Stimulated activated CD4-positive, alpha-beta T cell treated with anti-CD3 and anti-CD28 coated beads, Interleukin-15, amount 100 ng/mL, for 48 hours (primary cell): ENCODE results near the gene MKS1.
A peak's percentile ranks its signal among the peaks of the same experiment; 100 is the strongest.

Experiments used
- DNase-seq, 2 donors: peaks; one replicate each; pipeline ENCODE4 v3.0.0-alpha.2; 2020; ENCODE audit warnings: low read depth in 2 of 2

The MKS1 gene

DNA sequence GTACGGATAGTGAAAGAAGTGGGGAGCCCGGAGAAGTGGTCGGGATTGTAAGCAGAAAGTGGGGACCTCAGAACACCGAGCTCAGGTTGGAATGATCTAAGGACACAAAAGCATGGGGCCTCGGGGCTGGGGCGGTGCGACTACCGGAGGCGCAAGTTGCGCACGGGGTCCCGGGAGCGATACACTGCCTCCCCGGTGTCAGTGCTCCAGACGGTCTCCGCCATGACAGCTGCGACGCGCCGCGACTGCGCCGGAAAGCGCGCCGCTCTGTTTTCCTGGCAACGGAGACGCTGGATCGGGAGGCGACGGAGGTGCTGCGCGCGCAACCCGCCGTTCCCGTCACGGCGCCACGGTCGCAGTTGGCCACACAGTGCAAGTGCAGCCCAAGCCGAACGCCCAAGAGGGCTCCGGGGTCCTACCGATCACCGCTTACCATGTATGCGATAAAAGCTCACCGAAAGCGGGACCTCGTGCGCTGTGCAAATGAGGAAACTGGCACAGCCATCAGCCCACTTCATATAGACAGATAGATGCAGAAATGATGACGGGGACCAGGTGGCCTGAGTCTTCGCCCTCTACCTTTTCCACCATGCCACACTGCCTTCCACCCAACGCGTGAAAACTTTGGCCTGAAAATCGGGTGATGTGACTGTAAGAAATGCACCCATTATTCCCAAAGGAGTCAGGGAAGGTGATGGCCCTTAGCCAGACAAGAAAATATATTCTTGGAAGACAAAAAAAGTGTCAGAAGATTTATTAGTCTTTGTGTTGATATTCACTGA is at the start of gene MKS1:
Gene MKS1 (minus strand): TSS at position 249 of the 782 bp plus-strand sequence. CDS start 25 bp downstream, at position 224.
- DNase-seq: peak; percentile 90 to 95

DNA sequence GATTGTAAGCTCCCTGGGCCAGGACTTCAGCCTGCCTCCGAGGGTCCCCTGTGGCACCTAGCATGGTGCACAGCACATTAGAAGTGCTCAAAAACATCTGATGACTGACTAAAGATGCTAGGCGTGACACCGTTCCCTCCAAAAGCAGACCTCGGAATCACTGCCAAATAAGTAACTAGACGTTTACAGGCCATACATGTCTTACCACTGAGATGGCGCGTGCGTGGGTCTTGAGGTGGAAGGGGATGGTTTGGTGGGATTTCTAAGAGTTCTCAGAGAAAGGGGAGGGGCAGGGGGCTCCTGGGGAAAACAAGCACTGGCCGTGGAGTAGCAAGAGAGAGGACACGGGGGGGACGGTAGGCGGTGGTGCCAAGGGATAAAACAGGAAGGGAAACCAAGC is 49.3 kb upstream of the MKS1 start:
- no peak for DNase-seq

DNA sequence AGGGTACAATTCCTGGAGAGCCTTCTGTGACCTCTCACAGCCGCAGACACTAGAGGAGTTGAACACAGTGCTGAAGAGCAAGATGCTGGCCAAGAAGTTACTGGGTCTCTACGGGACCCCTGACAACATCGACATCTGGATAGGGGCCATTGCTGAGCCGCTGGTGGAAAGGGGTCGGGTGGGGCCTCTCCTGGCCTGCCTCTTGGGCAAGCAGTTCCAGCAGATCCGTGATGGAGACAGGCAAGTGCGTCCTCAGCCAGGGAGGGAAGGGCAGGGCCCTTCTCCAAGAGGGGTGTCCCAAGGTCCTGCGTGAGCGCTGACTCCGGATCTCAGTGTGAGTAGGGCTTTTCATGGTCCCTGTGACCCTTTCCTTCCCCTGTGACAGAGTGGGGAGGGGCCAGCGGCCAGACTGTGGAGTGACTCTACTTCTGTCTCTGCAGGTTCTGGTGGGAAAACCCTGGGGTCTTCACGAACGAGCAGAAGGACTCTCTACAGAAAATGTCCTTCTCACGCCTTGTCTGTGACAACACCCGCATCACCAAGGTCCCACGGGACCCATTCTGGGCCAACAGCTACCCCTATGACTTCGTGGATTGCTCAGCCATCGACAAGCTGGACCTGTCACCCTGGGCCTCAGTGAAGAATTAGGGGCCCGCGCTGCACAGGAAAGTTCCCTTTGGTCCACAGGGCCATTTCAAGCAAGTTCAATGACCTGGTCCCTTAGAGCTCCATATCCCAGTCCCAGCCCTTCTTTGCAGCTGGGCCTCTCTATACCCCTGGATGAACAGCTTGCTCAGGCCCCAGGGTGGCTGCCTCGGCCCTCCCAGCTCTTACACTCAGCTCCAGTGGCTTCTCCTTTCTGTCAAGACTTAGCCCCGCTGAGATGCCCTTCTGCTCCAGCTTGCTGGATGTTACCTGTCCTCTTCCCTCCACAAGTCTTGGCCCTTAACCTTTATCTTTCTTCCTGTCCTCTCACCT is 48.6 kb upstream of the MKS1 start:
- no peak for DNase-seq

DNA sequence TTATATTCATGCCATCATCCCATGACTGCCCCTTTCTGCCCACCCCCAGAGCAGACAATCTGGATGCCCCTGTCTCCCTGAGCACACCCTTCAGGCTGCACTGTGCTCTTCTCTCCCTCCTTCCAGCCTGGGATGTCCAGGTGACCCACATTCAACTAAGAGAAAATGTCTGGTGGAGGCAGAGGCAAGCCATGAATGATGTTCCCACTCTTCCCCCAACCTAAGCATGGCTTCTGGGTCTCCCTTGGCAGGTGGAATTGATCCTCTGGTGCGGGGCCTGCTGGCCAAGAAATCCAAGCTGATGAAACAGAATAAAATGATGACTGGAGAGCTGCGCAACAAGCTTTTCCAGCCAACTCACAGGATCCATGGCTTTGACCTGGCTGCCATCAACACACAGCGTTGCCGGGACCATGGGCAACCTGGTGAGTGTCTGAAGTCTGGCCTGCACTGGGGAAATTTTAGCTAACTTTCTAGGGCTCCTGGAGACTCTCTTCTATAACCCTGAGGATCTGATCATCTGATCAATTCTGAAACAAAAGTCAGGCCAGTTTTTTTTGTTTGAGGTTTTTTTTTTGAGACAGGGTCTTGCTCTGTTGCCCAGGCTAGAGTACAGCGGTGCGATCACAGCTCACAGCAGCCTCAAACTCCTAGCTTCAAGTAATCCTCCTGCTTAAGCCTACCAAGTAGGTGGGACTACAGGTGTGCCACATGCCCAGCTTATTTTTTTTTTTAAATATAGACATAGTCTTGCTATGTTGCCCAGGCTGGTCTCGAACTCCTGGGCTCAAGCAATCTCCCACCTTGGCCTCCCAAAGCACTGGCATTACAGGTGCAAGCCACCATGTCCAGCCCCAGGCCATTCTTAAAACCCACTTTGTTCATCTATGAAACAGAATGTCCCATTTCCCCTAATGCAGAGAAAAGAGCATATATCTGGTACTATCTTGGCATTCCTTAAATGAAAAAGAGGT is 47.1 kb upstream of the MKS1 start:
- no peak for DNase-seq

DNA sequence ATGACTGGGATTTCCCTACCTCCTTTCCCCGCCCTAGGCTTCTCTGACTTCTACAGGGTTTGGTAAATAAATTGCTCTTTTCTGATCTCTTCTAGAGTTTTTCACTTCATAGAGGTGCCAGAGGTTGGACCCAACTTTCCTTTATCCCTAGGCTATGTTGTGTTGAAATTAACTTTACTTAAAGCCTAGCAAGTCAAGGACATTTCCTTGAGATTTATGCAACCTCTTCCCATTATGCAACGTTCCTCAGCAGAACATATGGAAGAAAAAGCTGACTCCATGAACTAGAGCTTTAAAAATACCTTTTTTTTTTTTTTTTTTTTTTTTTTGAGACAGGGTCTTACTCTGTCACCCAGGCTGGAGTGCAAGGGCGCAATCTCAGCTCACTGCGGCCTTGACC is 46.2 kb upstream of the MKS1 start:
- no peak for DNase-seq

DNA sequence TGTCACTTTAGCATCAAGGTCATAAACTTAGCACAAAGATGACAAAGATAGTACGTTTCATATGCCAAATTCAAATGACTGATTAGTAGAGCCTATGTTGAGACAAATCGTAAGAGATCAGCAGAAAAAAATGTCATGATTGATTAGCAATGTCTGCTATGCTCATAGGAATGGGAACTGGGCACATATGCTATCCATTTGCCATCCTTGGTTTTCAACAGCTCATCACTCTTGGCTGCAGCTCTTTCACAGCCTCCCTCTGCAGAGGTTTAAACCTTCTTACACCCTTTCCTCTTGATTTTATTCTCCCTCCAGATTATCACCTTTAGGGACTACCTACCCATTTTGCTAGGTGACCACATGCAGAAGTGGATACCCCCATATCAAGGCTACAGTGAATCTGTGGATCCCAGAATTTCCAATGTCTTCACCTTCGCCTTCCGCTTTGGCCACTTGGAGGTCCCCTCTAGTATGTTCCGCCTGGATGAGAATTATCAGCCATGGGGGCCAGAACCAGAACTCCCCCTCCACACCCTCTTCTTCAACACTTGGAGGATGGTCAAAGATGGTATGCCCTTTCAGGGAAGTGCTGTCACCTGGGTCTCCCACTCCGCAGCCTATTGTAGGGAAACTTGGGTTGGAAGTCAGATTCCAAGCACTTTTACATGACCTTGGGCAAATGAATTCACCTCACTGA is 45.5 kb upstream of the MKS1 start:
- DNase-seq: no peak

DNA sequence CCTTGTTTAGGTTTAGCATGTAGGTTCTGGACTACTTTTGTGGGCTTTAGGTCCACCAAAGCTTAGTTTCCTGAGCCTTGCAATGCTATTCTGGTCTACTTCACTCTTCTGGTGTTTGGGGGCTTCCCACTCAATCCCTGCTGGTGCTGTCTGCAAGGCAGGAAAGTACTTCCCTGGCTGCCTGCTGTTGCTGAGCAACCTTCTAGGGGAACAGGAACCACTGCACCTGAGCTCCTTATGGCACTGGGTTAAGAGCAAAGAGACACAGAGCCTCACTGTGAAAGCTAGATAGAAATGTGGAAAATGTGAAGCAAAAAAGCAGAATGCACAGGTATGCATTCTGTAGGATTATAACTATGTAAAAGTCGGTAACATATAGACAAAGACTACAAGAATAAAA is 44.7 kb upstream of the MKS1 start:
- DNase-seq: no peak

DNA sequence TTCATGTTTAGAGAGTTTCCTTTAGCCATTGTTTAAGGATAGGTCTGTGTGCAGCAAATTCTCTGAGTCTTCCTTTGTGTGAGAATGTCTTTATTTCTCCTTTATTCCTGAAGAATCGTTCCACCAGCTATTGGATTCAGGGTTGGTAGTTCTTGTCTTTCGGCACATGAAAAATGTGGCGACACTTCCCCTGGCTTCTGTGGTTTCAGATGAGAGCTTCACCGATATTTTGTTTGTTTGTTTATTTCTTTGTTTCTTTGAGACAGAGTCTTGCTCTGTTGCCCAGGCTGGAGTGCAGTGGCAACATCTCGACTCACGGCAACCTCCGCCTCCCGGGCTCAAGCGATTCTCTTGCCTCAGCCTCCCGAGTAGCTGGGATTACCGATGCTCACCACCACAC is 43.1 kb upstream of the MKS1 start:
- DNase-seq: no peak

DNA sequence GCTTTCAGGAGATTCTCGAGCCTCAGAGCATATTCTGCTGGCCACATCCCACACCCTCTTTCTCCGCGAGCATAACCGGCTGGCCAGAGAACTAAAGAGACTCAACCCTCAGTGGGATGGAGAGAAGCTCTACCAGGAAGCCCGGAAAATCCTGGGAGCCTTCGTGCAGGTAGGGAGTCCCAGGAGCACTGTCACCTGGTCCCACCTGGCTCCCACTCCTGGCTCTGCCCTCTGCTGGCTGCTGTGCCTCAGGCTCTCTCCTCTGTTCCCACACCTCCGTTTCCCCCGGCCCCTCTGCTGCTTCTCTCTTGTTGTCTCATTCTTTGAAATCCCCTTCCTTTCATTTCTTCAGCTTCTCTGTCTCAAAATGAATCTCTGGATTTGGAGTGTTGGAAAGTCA is 35.7 kb upstream of the MKS1 start:
- DNase-seq: no peak

DNA sequence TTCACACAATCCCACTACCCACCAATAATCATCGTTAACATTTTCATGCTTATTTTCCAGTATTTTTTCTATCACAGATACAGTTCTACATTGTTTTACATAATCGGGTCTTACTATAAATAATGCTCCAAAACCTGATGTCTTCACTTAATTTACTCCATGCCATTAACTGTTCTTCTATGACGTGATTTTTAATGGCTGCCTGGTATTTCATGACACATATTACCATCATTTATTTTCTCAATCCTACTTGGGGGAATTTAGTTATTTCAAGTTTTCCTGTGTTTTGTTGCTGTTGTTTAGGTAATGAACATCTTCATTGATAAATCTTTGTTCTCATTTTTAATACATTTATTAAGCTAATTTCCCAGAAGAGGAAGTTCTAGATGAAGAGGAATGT is 34.0 kb upstream of the MKS1 start:
- DNase-seq: no peak

DNA sequence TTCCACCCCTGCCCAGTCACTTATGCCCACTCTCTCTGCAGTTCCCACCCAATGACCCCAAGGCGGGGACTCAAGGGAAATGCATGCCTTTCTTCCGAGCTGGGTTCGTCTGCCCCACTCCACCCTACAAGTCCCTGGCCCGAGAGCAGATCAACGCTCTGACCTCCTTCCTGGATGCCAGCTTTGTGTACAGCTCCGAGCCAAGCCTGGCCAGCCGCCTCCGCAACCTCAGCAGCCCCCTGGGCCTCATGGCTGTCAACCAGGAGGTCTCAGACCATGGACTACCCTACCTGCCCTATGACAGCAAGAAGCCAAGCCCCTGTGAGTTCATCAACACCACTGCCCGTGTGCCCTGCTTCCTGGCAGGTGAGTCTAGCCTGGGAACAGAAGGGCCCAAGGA is 33.1 kb upstream of the MKS1 start:
- DNase-seq: no peak

DNA sequence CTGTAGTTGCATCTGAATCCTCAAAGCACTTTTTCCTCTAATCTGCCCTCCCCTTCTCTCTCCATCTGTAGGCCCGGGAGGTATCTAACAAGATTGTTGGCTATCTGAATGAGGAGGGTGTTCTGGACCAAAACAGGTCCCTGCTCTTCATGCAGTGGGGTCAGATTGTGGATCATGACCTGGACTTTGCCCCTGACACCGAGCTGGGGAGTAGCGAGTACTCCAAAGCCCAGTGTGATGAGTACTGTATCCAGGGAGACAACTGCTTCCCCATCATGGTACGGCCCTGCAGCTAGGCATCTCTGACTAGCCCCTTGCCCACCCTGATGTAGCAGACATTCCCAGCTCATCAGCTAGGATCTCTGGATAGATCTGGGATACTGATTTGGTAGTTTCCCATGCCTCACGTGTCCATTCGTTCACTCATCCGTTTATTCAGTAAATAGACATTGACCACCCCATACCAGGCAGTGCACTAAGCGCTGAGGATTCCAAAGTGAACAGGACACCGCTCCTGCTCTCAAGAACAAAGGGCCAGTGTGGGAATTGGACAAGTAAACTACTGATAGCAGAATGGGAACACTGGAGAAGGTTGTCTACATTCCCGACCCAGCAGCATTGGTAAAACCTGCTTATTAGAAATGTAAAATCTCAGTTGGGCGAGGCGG is 31.4 kb upstream of the MKS1 start:
- no peak for DNase-seq

DNA sequence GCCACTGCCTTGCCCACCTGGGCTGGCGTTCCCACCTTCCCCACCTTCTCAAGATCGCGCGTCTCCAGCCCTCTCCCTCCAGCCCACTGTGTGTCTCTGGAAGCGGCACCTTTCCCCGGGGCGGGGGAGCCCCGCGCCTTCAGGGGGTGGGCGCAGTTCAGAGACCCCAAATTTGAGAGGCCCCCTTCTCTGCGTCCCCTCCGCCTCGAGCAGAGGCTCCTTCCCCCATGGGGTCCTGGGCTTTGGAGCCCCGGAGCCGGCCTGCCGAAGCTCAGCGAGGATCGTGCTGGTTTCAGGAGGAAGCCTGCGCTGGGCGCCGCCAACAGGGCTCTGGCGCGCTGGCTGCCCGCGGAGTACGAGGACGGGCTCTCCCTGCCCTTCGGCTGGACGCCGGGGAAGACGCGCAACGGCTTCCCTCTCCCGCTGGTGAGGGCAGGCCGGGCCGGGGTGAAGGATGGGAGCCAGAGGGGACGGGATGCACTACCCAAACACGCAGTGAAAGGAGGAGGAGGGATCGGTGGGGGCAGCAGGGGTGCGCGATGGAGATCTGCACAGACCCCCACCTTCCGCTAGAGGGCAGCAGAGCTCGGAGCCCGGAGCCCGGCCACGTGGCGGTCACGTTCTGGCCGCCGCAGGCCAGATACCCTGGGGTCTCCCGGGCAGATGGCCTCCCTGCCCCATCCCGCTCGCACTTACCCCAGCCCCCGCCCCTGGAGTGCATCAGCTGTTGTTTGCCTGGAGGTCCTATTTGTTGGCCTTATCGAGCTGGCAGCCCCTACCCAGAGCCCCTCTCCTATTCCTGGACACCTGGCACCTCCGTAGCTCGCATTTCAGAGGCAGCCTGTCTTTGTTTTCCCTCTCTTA is 30.4 kb upstream of the MKS1 start:
- DNase-seq: peak; percentile 39 to 63

DNA sequence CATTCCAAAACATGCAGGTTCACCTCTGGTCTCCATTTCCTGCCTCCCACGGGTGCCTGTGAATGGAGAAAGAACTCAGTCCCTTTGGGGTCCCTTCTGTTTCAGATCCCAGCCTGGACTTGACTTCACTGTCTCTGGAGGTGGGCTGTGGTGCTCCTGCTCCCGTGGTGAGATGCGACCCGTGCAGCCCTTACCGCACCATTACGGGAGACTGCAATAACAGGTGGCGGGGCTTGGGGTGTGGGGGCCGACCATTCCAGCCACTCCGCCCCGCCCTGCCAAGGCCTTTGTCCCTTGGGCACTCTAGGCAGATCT is 29.9 kb upstream of the MKS1 start:
- DNase-seq: no peak

DNA sequence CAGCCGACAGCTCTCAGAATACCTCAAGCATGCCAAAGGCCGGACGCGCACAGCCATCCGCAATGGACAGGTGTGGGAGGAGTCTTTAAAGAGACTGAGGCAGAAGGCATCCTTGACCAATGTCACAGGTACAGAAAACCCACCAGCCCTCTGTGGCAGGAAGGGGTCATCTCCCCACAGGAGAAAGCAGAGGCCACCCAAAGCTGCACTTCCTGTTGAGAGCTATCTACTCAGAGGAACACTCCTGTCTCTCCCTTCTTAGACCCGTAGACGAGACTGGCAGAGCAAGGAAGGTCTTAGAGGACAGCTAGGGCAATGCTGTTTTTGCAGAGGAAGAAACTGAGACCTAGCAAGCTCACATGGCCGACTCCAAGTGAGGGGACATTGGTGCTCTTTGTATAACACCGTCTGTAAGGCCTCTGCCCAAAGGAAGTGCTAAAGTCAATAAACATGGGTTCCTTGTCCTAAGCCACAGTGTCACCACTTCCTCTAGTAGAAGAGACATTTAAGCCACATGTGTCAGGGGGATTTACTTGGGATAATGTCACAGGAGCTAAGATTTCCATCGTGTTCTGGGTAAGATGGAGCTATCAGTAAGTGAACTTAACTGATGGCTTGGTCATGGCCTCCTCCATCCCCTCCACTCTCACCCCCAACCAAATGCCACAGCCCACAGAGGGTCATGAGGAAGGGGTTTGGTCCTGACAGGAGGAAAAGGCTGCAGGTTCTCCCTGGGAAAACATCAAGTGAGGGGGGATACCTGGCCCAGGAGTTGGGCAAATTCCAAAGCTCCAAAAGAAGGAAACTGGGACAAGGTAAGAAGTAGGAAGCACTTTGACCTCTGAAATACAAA is 28.7 kb upstream of the MKS1 start:
- no peak for DNase-seq

DNA sequence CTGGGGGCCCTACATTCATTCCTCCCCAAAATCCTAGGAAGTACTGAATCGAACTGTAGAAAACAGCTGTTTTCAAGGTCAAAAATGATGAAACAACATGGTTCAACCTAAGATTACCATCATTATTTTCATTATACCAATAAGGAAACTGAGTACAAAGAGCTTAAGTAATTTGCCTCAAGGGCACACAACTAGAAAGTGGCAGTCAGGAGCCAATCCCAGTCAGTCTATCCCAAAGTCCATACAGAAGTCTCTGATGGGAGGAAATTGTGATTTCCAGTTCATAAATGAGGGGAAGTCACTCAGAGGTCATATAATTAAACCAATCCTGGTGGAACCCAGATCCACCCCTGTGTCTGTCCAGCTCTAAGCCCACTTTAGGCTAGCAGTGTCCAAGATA is 27.7 kb upstream of the MKS1 start:
- DNase-seq: no peak

DNA sequence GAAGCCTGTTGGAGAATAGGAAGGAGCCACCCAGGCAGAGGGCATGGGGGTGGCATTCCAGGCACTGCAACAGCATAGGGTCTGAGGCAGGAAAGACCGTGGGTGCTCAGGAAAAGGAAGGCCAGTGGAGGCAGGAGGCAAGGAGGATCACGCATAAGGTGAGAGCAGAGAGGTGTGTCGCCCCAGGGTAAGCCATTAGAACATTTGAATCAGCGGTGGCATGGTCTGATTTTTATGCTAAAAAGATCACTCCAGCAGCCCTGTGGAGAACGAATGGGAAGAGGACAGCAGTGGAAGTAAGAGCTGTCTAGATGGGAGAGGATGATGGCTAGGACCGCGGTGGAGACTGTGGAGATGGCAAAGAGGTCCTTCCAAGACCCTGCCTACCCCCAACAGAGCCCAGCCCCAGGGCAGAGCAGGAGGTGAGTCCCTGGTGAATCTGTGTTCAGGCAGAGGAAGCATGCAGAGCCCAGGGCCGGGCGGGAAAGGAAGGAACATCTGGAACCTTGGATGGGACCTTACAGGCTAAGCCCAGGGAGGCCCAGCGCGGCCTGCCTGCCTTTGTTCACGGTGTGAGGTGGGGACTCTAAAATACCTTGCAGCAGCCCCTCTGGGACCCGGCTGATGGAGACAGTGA is 27.2 kb upstream of the MKS1 start:
- DNase-seq: no peak

DNA sequence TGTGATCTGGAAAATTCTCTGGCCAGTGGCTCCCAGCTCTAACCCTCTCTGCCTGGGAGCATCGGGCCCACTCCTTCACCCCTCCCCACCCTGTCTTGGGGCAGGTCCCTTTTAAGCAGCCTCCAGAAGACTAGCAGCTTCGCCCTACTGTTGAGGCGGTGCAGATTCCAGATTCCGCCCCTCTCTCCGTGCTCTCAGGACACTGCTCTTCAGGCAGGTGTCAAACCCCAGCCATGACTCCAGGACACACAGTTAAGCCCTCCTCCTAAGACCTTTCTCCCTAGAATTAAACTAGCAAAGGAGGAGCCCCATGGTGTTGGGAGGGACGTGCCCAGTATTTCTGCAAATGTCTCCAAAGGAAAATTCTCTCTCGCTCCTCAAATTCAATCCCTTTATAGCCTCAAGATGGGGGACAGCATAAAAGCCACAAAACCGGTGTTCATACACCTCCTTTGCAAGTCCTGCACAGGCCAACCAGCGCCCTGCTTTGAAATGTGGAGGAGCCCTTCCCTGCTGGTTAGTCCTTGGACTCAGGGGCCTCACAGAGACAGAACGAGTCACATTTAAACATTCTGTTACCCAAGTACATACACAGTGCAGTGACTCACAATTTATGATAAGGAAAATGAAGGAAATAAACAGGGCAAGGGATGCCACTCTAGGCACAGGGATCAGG is 26.5 kb upstream of the MKS1 start:
- DNase-seq: no peak
